Hepatocyte (in vitro differentiated cells): ENCODE data around the gene VSTM2L. TPM values are rescaled to one million over a fixed set of nuclear protein-coding genes. Genes with fewer than 3 reads are reported as not detected.

ENCODE experiments used
- DNase-seq: peaks from one replicate; pipeline ENCODE4 v3.0.0-alpha.2; 2016; ENCODE audit warnings: low spot score
- H2AFZ ChIP-seq: fragments of 200-600 bp; sonication (generic); 2 replicates; pipeline ENCODE4 v1.6.0; 2016; ENCODE audit warnings: antibody characterized with exemption, mild to moderate bottlenecking
- H3K27ac ChIP-seq: fragments of 200-600 bp; sonication (generic); 2 replicates; pipeline ENCODE4 v1.5.1; 2016; ENCODE audit warnings: mild to moderate bottlenecking
- H3K27me3 ChIP-seq: fragments of 200-600 bp; sonication (generic); 2 replicates; pipeline ENCODE4 v1.6.1; 2016
- H3K36me3 ChIP-seq: fragments of 200-600 bp; sonication (generic); replicated peaks from 2 replicates; pipeline ENCODE4 v1.5.1; 2016; ENCODE audit warnings: low read depth; ENCODE audit not compliant: insufficient read depth
- H3K4me1 ChIP-seq: fragments of 200-600 bp; sonication (generic); 2 replicates; pipeline ENCODE4 v1.5.1; 2016; ENCODE audit warnings: mild to moderate bottlenecking, moderate library complexity; ENCODE audit not compliant: insufficient read depth
- H3K4me2 ChIP-seq: fragments of 200-600 bp; sonication (generic); 2 replicates; pipeline ENCODE4 v1.6.0; 2016
- H3K4me3 ChIP-seq: fragments of 200-600 bp; sonication (generic); 2 replicates; pipeline ENCODE4 v1.5.1; 2016; ENCODE audit warnings: mild to moderate bottlenecking
- H3K79me2 ChIP-seq: fragments of 200-600 bp; sonication (generic); 2 replicates; pipeline ENCODE4 v1.6.0; 2017; ENCODE audit warnings: mild to moderate bottlenecking
- H3K9me2 ChIP-seq: fragments of 200-600 bp; sonication (generic); replicated peaks from 2 replicates; pipeline ENCODE4 v1.6.0; 2017; ENCODE audit warnings: mild to moderate bottlenecking; ENCODE audit not compliant: insufficient read depth
- H3K9me3 ChIP-seq: fragments of 200-600 bp; sonication (generic); 2 replicates; pipeline ENCODE4 v1.5.1; 2016; ENCODE audit warnings: low read depth, mild to moderate bottlenecking
- H4K20me1 ChIP-seq: fragments of 200-600 bp; sonication (generic); 2 replicates; pipeline ENCODE4 v1.6.0; 2016; ENCODE audit warnings: mild to moderate bottlenecking; ENCODE audit not compliant: insufficient read depth, poor library complexity, severe bottlenecking
- CTCF ChIP-seq: fragments of 200-600 bp; sonication (generic); IDR thresholded peaks from 2 replicates; pipeline ENCODE4 v1.5.1; 2016; ENCODE audit warnings: antibody characterized with exemption, mild to moderate bottlenecking; ENCODE audit not compliant: poor library complexity
- EZH2 ChIP-seq: fragments of 200-600 bp; sonication (generic); IDR thresholded peaks from 2 replicates; pipeline ENCODE4 v1.6.1; 2016; ENCODE audit warnings: antibody characterized with exemption, mild to moderate bottlenecking, borderline replicate concordance
- EZH2phosphoT487 ChIP-seq: fragments of 200-600 bp; sonication (generic); IDR thresholded peaks from one replicate; pipeline ENCODE4 v1.6.1; 2018; ENCODE audit warnings: antibody characterized with exemption, mild to moderate bottlenecking, low read depth, moderate library complexity; ENCODE audit not compliant: unreplicated experiment, severe bottlenecking
- WGBS: methylation state at CpG from one replicate; pipeline ENCODE4 v1.1.6; 2016; ENCODE audit warnings: low lambda C conversion rate; ENCODE audit errors: missing lambda C conversion rate; 5-methylcytosine and 5-hydroxymethylcytosine counted together
- polyA plus RNA-seq: library from polyadenylated mRNA; unstranded; fragments of >200 nt; fragmentation: Nextera tagmentation; extraction: Ambion mirVana; gene quantifications from 2 replicates; pipeline ENCODE4 v1.2.1, GENCODE V29; 2016
- total RNA-seq: library from RNA; depleted of rRNA; stranded (reverse); fragments of >200 nt; gene quantifications from 2 replicates; pipeline ENCODE4 v1.2.3, GENCODE V29; 2014

The VSTM2L gene
- total and polyA plus RNA-seq, 2 experiments from 2014 or later = 2.5 to 3.7 TPM

- Histone ChIP-seq H3K4me2 (no peak overlapping the region), H3K4me3 (no peak overlapping the region), H3K9me3 (no peaks in the 10 kb centered on the region), H3K36me3 (no peaks in the 10 kb centered on the region), H3K79me2 (no peaks in the 10 kb centered on the region), H2AFZ (no peak overlapping the region), H4K20me1 (no peaks in the 10 kb centered on the region), H3K27me3 (no peaks in the 10 kb centered on the region), H3K9me2 (no peaks in the 10 kb centered on the region), H3K27ac (no peak overlapping the region), H3K4me1 (no peaks in the 10 kb centered on the region)
- no peak for DNase-seq
- 87% methylated on average over 10 of the region's 47 CpGs for WGBS
- no peak for TF ChIP-seq CTCF
- no peak for TF ChIP-seq EZH2phosphoT487
- no peak for TF ChIP-seq EZH2
Observed at GRCh38 chr20:37943501-37944455, 40.9 kb downstream of the VSTM2L start.

GRCh38 chr20:37944456-37944981 is 41.6 kb downstream of the VSTM2L start:
- no peaks in the 10 kb centered on the region for H3K9me2 ChIP-seq
- no peak overlapping the region for H3K27ac ChIP-seq
- TF ChIP-seq CTCF (no peak), EZH2 (no peak)
- H3K4me2 ChIP-seq = no peak overlapping the region
- no peaks in the 10 kb centered on the region for H3K36me3 ChIP-seq
- no peaks in the 10 kb centered on the region for H3K4me1 ChIP-seq
- no peaks in the 10 kb centered on the region for H4K20me1 ChIP-seq
- no peaks in the 10 kb centered on the region for H3K79me2 ChIP-seq
- DNase-seq = no peak
- H3K9me3 ChIP-seq = no peaks in the 10 kb centered on the region
- 83% methylated on average over 11 of the region's 11 CpGs for WGBS
- H2AFZ ChIP-seq = no peak overlapping the region
- H3K4me3 ChIP-seq = no peak overlapping the region
- no peaks in the 10 kb centered on the region for H3K27me3 ChIP-seq

- H3K27ac ChIP-seq = no peak overlapping the region
Observed at GRCh38 chr20:37945091-37945547, 42.2 kb downstream of the VSTM2L start.

More at GRCh38 chr20:37945091-37945547, 42.2 kb downstream of the VSTM2L start:
- Histone ChIP-seq H3K36me3 (no peaks in the 10 kb centered on the region), H2AFZ (no peak overlapping the region), H3K9me2 (no peaks in the 10 kb centered on the region), H3K4me1 (no peaks in the 10 kb centered on the region), H3K4me3 (no peak overlapping the region), H3K79me2 (no peaks in the 10 kb centered on the region), H3K4me2 (no peak overlapping the region), H3K9me3 (no peaks in the 10 kb centered on the region), H4K20me1 (no peaks in the 10 kb centered on the region), H3K27me3 (no peaks in the 10 kb centered on the region)
- DNase-seq = no peak
- TF ChIP-seq EZH2phosphoT487 (no peak), CTCF (no peak), EZH2 (no peak)
- 61% methylated on average over 11 of the region's 11 CpGs for WGBS
